Upper lobe of left lung (tissue), 4 donors: Measurements from ENCODE around the gene TMEM181.

ENCODE experiments used
- CTCF ChIP-seq, 6 experiments: fragments of 450-650 bp in 4 of 6; fragments of 200-600 bp in 2 of 6; sonication (generic) in 2 of 6; IDR thresholded peaks; one replicate each; pipeline ENCODE4 v1.5.1; 2016 to 2019; ENCODE audit warnings: antibody characterized with exemption in 6 of 6
- POLR2AphosphoS5 ChIP-seq, 2 donors: sonication (generic); formaldehyde crosslinking; IDR thresholded peaks; one replicate each; pipeline ENCODE4 v1.5.1; 2017; ENCODE audit warnings: antibody characterized with exemption in 2 of 2

- TF ChIP-seq POLR2AphosphoS5 (IDR thresholded peaks at IDR 0.05), result no peak
- no peak for TF ChIP-seq CTCF (IDR thresholded peaks at IDR 0.05)
Measured at GRCh38 chr6:158531566-158531965, 28.3 kb upstream of the TMEM181 start.
